ENCODE data around the gene DNMT3L.

DNA sequence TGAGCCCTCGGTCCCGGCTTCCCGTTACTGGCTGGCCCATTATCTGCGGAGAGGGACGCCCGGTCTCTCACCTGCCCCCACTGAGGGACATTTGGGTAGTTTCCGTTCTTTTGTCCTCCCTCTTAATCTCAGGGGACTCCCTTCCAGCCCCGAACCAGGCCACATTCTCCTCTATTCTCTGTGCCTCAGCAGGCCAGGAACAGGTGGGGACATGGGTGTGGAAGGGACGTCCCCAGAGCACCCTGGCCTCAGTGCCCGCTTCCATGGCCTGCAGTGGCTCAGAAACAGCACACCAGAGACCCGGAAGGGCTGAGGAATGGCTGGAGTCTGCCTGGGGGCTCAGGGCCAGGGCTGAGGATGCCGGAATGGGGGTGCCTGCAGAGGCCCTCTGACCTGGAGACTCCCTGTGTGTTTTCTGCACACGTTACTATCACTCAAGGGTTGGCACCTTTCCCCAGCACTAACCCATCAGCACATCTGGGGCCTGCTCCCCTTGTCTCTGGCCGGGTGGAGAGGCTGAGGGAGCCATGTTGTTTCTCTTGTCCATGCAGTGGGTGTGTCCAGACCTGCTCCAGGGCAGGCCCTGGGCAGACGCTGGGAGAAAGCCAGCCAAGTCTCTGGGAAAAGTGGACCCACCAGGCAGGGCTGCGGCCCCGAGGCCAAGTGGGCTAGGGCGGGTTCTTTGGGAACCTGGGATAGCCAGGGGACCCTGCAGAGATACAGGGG, 10.0 kb upstream of the DNMT3L start:
- no peak for TF ChIP-seq POLR2A (IDR thresholded peaks at IDR 0.05; ENCODE audit: low read depth)
- TF ChIP-seq, protein P1, sequence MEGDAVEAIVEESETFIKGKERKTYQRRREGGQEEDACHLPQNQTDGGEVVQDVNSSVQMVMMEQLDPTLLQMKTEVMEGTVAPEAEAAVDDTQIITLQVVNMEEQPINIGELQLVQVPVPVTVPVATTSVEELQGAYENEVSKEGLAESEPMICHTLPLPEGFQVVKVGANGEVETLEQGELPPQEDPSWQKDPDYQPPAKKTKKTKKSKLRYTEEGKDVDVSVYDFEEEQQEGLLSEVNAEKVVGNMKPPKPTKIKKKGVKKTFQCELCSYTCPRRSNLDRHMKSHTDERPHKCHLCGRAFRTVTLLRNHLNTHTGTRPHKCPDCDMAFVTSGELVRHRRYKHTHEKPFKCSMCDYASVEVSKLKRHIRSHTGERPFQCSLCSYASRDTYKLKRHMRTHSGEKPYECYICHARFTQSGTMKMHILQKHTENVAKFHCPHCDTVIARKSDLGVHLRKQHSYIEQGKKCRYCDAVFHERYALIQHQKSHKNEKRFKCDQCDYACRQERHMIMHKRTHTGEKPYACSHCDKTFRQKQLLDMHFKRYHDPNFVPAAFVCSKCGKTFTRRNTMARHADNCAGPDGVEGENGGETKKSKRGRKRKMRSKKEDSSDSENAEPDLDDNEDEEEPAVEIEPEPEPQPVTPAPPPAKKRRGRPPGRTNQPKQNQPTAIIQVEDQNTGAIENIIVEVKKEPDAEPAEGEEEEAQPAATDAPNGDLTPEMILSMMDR (IDR thresholded peaks at IDR 0.05) = no peak
